ENCODE data around the gene C11orf68. TPM values are rescaled to one million over a fixed set of nuclear protein-coding genes. Genes with fewer than 3 reads are reported as not detected.
"Not testable (repeated sequence)": the region's sequence is repeated elsewhere in the genome, so short reads cannot be mapped to it uniquely, and the experiment has no call there.

Gene C11orf68
- total RNA-seq, 4 donors from 2014 or later, result 19.4 to 38.4 (median 33.3) TPM

DNA sequence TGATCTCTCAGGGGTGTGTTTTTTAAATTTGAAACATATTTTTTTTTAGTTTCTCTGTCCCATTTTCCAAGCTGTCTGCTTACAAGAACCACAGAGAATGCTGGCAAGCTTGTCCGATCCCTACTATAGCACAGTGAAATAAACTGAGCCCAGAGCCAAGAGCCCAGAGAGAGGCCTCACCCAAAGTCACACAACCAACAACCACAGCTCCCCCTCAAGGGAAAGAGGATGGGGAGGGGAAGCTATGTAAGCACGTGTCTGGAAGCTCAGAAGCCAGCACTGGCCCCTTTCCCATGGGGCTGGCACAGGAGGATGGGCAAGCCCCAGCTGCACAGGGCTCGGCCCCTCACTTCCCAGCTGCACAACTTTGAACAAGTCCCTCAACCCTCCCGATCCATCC is 39.4 kb upstream of the C11orf68 start:
- no peaks in the 10 kb centered on the region for H3K9me3 ChIP-seq
- TF ChIP-seq POLR2AphosphoS5 (IDR thresholded peaks at IDR 0.05), result no peak
- no peak for TF ChIP-seq POLR2A (IDR thresholded peaks at IDR 0.05)
- TF ChIP-seq, protein P1, sequence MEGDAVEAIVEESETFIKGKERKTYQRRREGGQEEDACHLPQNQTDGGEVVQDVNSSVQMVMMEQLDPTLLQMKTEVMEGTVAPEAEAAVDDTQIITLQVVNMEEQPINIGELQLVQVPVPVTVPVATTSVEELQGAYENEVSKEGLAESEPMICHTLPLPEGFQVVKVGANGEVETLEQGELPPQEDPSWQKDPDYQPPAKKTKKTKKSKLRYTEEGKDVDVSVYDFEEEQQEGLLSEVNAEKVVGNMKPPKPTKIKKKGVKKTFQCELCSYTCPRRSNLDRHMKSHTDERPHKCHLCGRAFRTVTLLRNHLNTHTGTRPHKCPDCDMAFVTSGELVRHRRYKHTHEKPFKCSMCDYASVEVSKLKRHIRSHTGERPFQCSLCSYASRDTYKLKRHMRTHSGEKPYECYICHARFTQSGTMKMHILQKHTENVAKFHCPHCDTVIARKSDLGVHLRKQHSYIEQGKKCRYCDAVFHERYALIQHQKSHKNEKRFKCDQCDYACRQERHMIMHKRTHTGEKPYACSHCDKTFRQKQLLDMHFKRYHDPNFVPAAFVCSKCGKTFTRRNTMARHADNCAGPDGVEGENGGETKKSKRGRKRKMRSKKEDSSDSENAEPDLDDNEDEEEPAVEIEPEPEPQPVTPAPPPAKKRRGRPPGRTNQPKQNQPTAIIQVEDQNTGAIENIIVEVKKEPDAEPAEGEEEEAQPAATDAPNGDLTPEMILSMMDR (IDR thresholded peaks at IDR 0.05), result no peak
- TF ChIP-seq EP300 (IDR thresholded peaks at IDR 0.05), result no peak
- no peak overlapping the region for H3K27ac ChIP-seq
- peaks cover 51% of the 10 kb centered on the region for H3K27me3 ChIP-seq
- H3K4me1 ChIP-seq, result peaks cover 10 to 22% (median 17%) of the 10 kb centered on the region in 3 donors
- no peak overlapping the region for H3K4me3 ChIP-seq
- ATAC-seq, result no peak
- WGBS, 2 donors (ENCODE audit: low coverage in 1 of 2), result 29 to 43% methylated on average over 1 to 3 of the region's 4 CpGs
- no peaks in the 10 kb centered on the region for H3K36me3 ChIP-seq

DNA sequence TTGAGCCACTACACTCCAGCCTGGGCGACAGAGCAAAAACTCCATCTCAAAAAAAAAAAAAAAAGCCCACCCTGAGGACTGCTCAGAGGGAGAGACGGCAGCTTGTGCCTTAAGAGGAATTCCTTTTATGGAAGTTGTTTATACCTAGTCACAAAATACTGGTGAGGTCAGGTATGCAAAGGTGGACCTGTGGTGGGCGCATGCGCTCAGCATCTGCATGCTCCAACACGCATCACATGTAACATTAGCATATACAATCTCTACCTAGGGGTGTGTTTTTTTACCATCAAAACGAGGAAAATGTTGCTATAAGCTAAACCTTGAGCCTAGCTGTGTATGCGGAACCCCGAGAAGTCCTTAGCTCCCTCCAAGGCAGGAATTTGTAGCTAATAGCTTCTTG is 35.9 kb upstream of the C11orf68 start:
- ATAC-seq, result no peak
- H3K36me3 ChIP-seq, result no peaks in the 10 kb centered on the region
- H3K9me3 ChIP-seq, result no peaks in the 10 kb centered on the region
- 37 to 64% methylated on average over 5 to 8 of the region's 8 CpGs for WGBS, 2 donors (ENCODE audit: low coverage in 1 of 2)
- no peak overlapping the region for H3K27ac ChIP-seq
- H3K27me3 ChIP-seq, result peaks cover 62% of the 10 kb centered on the region
- no peaks in the 10 kb centered on the region for H3K4me1 ChIP-seq
- no peak overlapping the region for H3K4me3 ChIP-seq
- TF ChIP-seq EP300 (IDR thresholded peaks at IDR 0.05) (no peak), POLR2AphosphoS5 (IDR thresholded peaks at IDR 0.05) (no peak), POLR2A (IDR thresholded peaks at IDR 0.05) (no peak)
- TF ChIP-seq, protein P1 (IDR thresholded peaks at IDR 0.05), result no peak

DNA sequence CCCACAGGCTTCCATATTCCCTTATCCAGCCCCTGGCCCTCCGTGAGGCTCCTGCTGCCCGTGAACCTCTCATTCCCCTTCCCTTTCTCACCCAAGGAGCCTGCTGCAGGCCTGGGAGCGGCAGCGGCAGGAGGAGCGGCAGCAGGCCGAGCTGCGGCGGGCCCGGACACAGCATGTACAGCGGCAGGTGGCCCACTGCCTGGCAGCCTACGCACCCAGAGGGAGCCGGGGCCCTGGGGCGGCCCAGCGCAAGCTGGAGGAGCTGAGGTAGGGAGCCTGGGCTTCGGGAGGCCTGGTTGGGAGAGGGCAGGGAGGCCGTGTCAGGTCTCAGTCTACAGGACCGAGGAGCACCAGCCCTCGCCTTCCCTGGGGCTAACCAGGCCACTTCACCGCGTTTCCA is 34.6 kb upstream of the C11orf68 start:
- Histone ChIP-seq H3K27ac (no peak overlapping the region), H3K4me1 (no peaks in the 10 kb centered on the region), H3K27me3 (peaks cover 58% of the 10 kb centered on the region), H3K9me3 (no peaks in the 10 kb centered on the region), H3K36me3 (no peaks in the 10 kb centered on the region), H3K4me3 (no peak overlapping the region)
- 75 to 100% methylated on average over 4 to 5 of the region's 20 CpGs for WGBS, 2 donors (ENCODE audit: low coverage in 1 of 2)
- no peak for TF ChIP-seq POLR2AphosphoS5 (IDR thresholded peaks at IDR 0.05)
- no peak for TF ChIP-seq EP300 (IDR thresholded peaks at IDR 0.05)
- TF ChIP-seq, protein P1 (IDR thresholded peaks at IDR 0.05), result no peak
- no peak for TF ChIP-seq POLR2A (IDR thresholded peaks at IDR 0.05)
- ATAC-seq, result no peak

DNA sequence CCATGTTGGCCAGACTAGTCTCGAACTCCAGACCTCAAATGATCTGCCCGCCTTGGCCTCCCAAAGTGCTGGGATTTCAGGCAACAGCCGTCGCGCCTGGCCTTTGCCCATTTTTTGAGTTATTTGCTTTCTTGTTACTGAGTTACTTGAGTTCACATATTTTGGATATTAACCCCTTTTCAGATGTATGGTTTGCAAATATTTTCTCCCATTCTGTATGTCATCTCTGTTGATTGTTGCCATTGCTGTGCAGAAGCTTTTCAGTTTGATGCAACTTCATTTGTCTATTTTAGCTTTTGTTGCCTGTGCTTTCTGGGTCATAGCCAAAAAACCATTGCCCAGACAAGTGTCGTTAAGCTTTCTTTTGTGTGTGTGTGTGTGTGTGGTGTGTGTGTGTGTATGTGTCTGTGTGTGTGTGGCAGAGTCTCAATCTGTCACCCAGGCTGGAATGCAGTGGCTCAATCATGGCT is 33.2 kb upstream of the C11orf68 start:
- Histone ChIP-seq H3K4me1 (no peaks in the 10 kb centered on the region), H3K36me3 (no peaks in the 10 kb centered on the region), H3K27me3 (peaks cover 53% of the 10 kb centered on the region), H3K27ac (no peak overlapping the region), H3K4me3 (no peak overlapping the region), H3K9me3 (no peaks in the 10 kb centered on the region)
- WGBS, 2 donors (ENCODE audit: low coverage in 1 of 2), result 59 to 72% methylated on average over 6 of the region's 6 CpGs
- TF ChIP-seq POLR2A (IDR thresholded peaks at IDR 0.05) (no peak), POLR2AphosphoS5 (IDR thresholded peaks at IDR 0.05) (no peak), EP300 (IDR thresholded peaks at IDR 0.05) (no peak)
- TF ChIP-seq, protein P1 (IDR thresholded peaks at IDR 0.05), result no peak
- ATAC-seq, result no peak

DNA sequence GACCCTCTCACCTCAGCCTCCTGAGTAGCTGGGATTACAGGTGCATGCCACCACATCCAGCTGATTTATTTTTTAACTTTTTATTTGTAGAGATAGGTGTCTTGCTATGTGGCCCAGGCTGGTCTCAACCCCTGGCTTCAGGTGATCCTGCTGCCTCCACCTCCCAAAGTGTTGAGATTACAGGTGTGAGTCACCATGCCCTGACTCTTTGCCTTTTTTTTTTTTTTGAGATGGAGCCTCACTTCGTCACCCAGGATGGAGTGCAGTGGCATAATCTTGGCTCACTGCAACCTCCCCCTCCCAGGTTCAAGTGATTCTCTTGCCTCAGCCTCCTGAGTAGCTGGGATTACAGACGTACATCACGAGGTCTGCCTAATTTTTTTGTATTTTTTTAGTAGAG is 32.8 kb upstream of the C11orf68 start:
- 36 to 62% methylated on average over 3 of the region's 3 CpGs for WGBS, 2 donors (ENCODE audit: low coverage in 1 of 2)
- not testable (repeated sequence) for ATAC-seq

DNA sequence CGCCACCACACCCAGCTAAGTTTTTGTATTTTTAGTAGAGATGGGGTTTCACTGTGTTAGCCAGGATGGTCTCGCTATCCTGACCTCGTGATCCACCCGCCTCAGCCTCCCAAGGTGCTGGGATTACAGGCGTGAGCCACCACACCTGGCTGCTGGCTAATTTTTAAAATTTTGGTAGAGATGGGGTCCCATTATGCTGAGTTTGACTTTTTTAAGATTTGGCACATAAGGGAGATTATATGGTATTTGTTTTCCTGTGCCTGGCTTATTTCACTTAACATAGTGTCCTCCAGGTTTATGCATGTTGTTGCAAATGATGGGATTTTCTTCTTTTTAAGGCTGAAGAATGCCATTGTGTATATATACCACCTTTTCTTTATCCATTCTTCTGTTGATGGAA is 31.8 kb upstream of the C11orf68 start:
- ATAC-seq, H3K36me3 ChIP-seq, H3K9me3 ChIP-seq, H3K27ac ChIP-seq, H3K4me3 ChIP-seq, H3K4me1 ChIP-seq: not testable (repeated sequence)
- 92% methylated on average over 4 of the region's 5 CpGs; no CpG with 5 or more reads in 1 of the 2 donors for WGBS, 2 donors (ENCODE audit: low coverage in 1 of 2)
- H3K27me3 ChIP-seq, result peaks cover 46% of the 10 kb centered on the region

More for the DNA sequence above, 32.8 kb upstream of the C11orf68 start:
- H3K27me3 ChIP-seq, result peaks cover 53% of the 10 kb centered on the region
- H3K4me3 ChIP-seq, H3K9me3 ChIP-seq, H3K36me3 ChIP-seq, H3K4me1 ChIP-seq, H3K27ac ChIP-seq: not testable (repeated sequence)
